Measurements from ENCODE around the gene RFFL. TPM values are rescaled to one million over a fixed set of nuclear protein-coding genes. Genes with fewer than 3 reads are reported as not detected.
A peak's percentile ranks its signal among the peaks of the same experiment; 100 is the strongest.

RFFL gene
- total RNA-seq, 4 donors from 2014 or later = 11.5 to 38.5 (median 14.6) TPM

- Histone ChIP-seq H3K27me3 (no peaks in the 10 kb centered on the region), H3K36me3 (no peaks in the 10 kb centered on the region), H3K4me3 (no peak overlapping the region), H3K27ac (peak overlapping the region; percentile 63 to 66), H3K4me1 (peaks cover 0 to 6% of the 10 kb centered on the region in 2 donors), H3K9me3 (no peaks in the 10 kb centered on the region)
- intact Hi-C loops (cut with DNase I; ENCODE audit: low total_unique reads) = no loop called here
- no peak for DNase-seq
- no peak for TF ChIP-seq POLR2A (IDR thresholded peaks at IDR 0.05)
- TF ChIP-seq, protein P1, sequence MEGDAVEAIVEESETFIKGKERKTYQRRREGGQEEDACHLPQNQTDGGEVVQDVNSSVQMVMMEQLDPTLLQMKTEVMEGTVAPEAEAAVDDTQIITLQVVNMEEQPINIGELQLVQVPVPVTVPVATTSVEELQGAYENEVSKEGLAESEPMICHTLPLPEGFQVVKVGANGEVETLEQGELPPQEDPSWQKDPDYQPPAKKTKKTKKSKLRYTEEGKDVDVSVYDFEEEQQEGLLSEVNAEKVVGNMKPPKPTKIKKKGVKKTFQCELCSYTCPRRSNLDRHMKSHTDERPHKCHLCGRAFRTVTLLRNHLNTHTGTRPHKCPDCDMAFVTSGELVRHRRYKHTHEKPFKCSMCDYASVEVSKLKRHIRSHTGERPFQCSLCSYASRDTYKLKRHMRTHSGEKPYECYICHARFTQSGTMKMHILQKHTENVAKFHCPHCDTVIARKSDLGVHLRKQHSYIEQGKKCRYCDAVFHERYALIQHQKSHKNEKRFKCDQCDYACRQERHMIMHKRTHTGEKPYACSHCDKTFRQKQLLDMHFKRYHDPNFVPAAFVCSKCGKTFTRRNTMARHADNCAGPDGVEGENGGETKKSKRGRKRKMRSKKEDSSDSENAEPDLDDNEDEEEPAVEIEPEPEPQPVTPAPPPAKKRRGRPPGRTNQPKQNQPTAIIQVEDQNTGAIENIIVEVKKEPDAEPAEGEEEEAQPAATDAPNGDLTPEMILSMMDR (IDR thresholded peaks at IDR 0.05) = no peak
Measured at GRCh38 chr17:34996422-34997285, 66.9 kb downstream of the RFFL start.

- intact Hi-C loops (cut with DNase I; ENCODE audit: low total_unique reads) = no loop called here
Measured at GRCh38 chr17:34993031-34993430, 70.5 kb downstream of the RFFL start.

DNA sequence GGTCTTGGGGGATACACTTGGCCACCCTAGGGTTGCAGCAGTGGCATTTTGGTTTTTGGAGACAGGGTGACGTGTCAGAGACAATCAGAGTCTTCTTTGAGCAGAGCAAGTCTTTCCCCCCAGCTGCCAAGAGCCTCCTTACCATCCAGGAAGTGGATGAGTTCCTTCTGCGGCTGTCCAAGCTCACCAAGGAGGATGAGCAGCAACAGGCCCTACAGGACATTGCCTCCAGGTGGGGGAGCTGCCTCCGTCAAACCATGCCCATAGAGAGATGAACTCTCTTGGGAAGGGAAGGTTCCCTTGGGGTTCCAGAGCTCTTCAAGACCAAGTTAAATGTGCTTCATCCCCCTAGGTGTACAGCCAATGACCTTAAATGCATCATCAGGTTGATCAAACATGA, 71.9 kb downstream of the RFFL start:
- DNase-seq = no peak
- Histone ChIP-seq H3K4me1 (no peaks in the 10 kb centered on the region), H3K4me3 (no peak overlapping the region), H3K9me3 (no peaks in the 10 kb centered on the region), H3K27me3 (no peaks in the 10 kb centered on the region), H3K36me3 (no peaks in the 10 kb centered on the region), H3K27ac (peak overlapping the region in 1 of 2 donors; percentile 71)
- intact Hi-C loops (cut with DNase I; ENCODE audit: low total_unique reads) = no loop called here
- no peak for TF ChIP-seq POLR2A (IDR thresholded peaks at IDR 0.05)

More at GRCh38 chr17:34993031-34993430, 70.5 kb downstream of the RFFL start:
- H3K36me3 ChIP-seq = no peaks in the 10 kb centered on the region
- DNase-seq = no peak
- peaks cover 0 to 6% of the 10 kb centered on the region in 2 donors for H3K4me1 ChIP-seq
- H3K9me3 ChIP-seq = no peaks in the 10 kb centered on the region
- TF ChIP-seq POLR2A (IDR thresholded peaks at IDR 0.05) = no peak
- TF ChIP-seq, protein P1 (IDR thresholded peaks at IDR 0.05) = no peak
- H3K27ac ChIP-seq = no peak overlapping the region
- no peaks in the 10 kb centered on the region for H3K27me3 ChIP-seq
- no peak overlapping the region for H3K4me3 ChIP-seq

DNA sequence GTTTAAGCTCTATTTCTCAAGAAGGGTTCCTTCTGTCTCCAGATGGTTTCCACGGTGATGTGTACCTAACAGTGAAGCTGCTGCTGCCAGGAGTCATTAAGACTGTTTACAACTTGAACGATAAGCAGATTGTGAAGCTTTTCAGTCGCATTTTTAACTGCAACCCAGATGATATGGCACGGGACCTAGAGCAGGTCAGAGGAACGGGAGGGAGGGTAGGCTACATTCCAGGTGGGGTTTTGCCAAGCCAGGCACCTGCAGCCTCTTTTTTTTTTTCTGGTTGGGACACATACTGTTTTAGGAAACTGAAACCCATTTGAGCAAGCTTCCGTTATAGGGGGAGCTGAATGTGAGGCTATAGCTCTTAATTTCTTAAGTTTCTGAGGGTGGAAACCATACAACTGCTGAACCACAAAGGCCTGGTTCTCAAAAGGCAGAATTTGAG, 72.6 kb downstream of the RFFL start:
- H3K27me3 ChIP-seq = no peaks in the 10 kb centered on the region
- TF ChIP-seq, protein P1 (IDR thresholded peaks at IDR 0.05) = no peak
- no peak for TF ChIP-seq POLR2A (IDR thresholded peaks at IDR 0.05)
- no peaks in the 10 kb centered on the region for H3K36me3 ChIP-seq
- H3K4me1 ChIP-seq = no peaks in the 10 kb centered on the region
- DNase-seq = peak; percentile 31 to 34
- no peaks in the 10 kb centered on the region for H3K9me3 ChIP-seq
- H3K4me3 ChIP-seq = no peak overlapping the region
- intact Hi-C loops (cut with DNase I; ENCODE audit: low total_unique reads) = no loop called here
- H3K27ac ChIP-seq = peak overlapping the region in 1 of 2 donors; percentile 71

DNA sequence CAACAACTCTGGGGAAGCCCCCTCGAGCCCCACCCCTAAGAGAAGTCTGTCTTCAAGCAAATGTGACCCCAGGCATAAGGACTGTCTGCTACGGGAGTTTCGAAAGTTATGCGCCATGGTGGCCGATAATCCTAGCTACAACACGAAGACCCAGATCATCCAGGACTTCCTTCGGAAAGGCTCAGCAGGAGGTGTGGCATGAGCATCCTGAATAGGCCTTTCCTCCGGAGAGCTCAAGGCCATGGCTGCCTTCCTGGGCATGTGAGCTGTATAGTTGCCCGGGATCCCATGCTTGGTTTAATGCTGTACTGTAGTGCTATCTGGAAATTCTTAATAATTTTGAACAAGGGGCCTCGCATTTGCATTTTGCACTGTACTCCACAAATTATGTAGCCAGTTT, 74.0 kb downstream of the RFFL start:
- Histone ChIP-seq H3K27me3 (no peaks in the 10 kb centered on the region), H3K4me1 (no peaks in the 10 kb centered on the region), H3K4me3 (no peak overlapping the region), H3K9me3 (no peaks in the 10 kb centered on the region), H3K27ac (no peak overlapping the region), H3K36me3 (no peaks in the 10 kb centered on the region)
- TF ChIP-seq, protein P1 (IDR thresholded peaks at IDR 0.05) = no peak
- no peak for TF ChIP-seq POLR2A (IDR thresholded peaks at IDR 0.05)
- DNase-seq = no peak
- intact Hi-C loops (cut with DNase I; ENCODE audit: low total_unique reads) = no loop called here

Data from uterus (tissue), 4 donors.